ENCODE data around the gene RFT1.

GRCh38 chr3:53175613-53176540, 45.6 kb upstream of the RFT1 start:
- TF ChIP-seq POLR2A (IDR thresholded peaks at IDR 0.05), result no peak
- TF ChIP-seq CTCF (IDR thresholded peaks at IDR 0.05), result no peak
